HG03571 (cell line): ENCODE data around the gene GPAM.
"Not testable (repeated sequence)": the region's sequence is repeated elsewhere in the genome, so short reads cannot be mapped to it uniquely, and the experiment has no call there.

Experiments used
- ATAC-seq: cut with Tn5 transposase; IDR thresholded peaks from one replicate; pipeline ENCODE4 v1.9.1; 2021; ENCODE audit not compliant: unreplicated experiment

Gene GPAM

DNA sequence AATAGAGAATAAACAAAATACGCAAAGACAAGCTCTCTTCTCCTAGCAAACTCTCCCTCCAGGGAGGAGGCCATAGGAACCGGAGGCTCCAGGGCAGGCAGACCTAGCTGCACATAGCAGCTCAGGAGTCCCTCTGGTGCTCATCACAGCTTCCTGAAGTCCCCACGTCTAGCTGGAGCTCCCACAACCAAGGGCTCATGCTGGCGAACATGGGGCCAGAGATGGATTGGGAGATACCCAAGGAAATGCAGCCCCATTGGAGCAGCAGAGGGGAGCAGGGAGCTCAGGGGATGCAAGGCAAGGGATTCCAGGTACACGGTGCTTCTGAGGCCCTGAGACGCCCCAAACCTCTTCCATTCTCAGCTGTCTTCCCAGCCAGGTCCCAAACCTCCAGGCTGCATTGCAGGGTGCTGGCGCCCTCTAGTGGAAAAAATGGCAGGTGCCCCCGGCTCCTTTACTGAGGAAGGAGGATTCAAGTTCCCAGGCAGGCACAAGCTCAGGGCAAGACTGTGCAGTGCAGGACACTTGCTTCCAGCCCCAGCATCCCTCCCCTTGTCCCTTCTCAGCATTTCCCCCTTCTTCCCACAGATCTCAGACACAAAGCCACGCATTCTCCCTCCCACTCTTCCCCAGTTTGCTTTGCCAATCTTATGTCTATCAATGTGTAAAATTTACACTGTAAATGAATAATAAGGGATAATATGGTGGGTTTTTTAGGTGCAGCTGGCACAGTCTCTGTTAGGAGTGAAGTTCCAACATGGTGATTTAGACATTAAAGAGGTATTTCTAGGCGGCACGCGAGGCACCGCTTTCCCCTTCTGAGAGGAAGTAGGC, 46.2 kb downstream of the GPAM start:
- ATAC-seq, result peak; percentile 40

DNA sequence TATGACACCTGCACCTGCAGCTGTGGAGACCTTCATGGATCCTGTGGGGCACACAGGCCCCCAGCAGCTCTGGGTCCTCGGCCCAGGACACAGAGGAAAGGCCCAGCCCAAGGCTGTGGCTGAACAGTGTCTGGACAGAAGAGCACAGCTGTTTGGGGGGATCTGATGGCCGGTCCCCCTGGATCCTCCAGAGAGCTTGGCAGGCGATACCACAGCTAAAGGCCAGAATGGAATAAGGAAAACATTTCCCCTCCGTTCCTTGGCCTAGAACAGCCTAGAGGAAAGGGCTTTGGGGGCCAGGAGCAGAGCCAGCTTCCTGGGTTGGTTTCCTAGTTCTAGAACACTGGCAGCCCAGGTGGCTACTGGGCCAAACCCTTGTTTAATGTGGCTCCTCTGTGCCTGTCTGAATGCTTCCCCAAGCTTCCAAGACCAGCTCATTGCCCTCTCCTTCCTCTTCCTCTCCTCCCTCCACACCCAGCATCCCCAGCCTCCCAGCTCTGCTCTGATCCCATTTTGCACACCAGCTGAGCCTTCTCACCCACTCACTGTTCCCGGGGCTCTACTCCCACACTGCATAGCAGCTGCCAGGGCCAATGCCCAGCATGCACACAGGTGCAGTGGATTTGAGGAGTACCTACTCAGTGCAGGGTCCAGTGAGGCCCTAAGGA, 46.9 kb downstream of the GPAM start:
- no peak for ATAC-seq

DNA sequence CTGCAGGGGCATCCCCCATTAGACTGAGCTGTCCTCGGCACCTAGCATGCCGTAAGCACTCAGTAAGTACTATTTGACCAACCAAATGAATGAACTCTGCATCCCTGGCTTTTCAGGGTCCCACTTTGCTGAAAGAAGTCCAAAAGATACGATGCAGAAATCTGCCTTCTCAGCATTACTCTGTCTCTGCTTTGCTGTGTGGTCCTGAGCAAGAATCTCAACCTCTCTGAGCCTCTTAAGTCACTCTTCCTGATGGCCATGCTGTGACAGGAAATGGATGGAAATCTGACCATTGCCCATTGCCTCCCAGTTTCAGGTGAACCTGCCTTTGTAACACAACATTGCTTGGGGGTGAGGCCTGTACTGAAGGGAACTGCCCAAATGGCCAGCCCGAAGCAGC, 48.0 kb downstream of the GPAM start:
- ATAC-seq, result no peak

DNA sequence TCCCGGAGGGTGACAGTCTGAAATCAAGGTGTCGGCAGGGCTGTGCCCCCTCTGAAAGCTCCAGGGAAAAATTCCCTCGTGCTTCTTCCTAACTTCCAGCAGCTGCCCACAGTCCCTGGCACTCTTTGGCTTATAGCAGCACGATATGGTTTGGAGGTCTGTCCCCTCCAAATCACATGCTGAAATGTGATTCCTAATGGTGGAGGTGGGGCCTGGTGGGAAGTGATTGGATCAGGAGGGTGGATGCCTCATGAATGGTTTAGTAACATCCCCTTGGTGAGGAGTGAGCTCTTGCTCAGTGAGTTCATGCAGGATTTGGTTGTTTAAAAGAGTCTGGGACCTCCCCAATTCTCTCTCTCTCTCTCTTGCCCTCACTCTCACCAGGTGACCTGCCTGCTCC, 51.1 kb downstream of the GPAM start:
- no peak for ATAC-seq

DNA sequence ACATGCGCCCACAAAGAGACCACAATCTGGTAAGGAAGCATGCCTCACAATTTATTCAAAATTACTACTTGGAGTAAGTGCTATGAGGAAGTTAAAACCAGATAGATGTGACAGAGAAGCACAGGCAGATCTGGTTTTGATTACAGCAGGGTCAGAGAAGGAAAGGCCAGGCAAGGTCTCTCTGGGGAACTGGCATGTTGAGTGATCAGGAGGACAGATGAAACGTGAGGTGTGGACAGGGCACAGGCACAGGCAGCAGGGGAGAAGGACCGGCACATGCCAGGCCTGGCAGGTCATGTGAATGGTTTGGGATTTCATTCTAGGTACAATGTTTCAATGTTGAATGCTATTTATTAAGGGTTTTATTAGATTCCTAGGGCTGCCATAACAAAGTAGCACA, 51.6 kb downstream of the GPAM start:
- no peak for ATAC-seq

DNA sequence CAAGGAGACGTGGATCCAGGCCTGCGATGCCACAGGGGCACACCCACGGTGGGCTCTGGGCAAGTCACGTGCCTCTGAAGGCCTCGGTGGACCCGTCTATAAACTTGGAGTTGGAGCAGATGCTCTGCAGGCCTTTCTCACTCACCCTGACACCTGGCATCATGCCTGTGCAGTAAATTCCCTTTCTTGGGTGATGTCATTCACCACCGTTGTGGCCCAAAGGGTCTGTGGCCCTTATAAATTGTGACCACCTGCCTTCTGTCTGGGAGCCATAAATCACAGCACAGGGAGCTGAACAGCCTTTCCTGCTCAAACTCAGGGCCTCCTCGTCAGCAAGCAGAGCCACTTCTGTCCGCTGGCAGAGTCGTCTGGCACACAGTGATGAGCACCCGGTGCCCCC, 52.2 kb downstream of the GPAM start:
- ATAC-seq, result no peak

DNA sequence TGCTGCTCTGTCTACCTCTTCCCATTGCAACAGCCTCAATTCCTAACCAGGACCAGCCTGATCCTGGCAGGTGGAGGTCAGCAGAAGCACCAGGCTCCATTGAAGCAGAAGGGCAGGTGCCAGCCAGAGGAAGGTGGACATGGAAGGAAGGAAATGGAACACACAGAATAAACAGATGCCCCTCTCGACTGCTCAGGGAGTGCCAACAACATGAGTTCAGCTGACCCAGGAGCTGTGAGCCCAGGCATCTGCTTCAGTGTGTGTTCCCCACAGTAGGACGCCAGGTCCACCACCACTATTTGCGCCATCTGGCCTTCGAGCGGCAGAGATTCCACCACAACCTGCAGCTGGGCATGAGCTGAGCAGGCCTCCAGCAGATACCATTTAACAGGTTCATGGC, 56.7 kb downstream of the GPAM start:
- no peak for ATAC-seq

DNA sequence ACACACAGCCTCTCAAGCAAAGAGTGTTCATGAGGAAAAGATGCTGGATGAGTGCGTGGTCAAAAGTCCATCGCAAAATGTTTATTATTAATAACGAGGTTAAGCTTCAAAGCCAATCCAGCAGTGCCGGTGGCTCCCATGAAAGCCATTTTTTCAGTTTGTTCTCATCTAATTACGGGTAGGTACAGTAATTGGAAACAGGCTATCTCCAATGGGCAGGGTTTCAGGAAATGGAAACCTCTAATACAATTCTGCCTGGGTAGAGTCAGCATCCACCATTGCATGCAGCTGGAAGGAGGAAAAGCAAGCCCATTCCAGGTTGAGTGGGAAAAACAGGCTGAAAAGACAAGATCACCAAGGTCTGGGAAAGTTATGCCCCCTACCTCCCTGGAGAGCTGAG, 57.4 kb downstream of the GPAM start:
- no peak for ATAC-seq

DNA sequence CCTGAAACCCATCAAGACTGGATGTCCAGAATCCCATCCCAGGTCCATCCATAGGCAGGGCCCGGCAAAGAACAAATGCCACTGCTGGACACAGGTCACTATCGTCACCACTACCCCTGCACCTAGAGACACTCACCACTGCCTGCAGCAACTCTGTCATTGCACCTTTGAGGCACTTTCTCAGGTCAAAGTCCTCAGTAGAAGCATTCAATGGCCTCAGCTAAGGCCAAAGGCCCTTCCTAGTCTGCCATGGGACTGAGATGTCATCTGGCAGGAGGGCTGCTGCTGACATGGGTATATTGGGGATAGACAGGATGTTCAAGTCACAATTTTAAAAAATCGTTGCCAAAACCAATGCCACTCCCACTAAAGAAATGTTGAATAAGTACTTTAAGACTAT, 58.7 kb downstream of the GPAM start:
- ATAC-seq, result no peak

DNA sequence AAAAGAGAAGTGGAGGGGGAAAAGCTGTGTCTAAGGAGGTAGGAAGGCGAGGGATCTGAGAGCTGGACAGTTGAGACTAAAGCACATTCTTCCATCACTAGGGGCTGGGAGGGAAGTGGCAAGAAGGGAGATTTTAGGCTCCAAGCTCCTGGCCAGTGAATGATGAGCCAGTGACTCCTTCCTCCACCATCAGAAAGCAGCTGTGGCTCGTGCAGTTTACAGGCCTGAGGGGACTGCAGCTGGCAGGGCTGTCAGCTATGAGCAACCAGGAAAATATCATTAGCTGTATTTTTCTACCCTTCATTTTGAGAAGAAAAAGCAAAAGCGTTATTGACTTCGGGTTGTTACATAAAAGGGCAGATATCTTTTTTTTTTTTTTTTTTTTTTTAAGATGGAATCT, 60.7 kb downstream of the GPAM start:
- no peak for ATAC-seq

DNA sequence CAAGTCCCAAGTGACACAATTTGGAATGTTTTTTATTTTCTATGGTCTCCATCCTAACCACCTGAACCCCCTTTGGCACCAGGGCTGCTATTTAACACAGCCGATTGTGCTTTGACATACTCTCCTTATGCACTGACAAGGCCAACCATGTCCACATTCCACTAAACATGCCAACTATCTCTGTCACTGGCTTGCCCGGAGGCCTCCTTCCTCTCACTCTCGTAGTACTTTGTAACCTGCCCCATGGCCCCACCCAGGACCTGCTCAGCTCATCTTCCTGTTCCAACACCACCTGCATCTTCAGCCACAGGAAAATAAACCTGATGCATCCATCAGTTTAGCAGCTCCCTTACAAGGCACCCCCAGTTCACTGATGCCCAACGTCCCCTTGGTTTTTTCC, 63.1 kb downstream of the GPAM start:
- no peak for ATAC-seq

DNA sequence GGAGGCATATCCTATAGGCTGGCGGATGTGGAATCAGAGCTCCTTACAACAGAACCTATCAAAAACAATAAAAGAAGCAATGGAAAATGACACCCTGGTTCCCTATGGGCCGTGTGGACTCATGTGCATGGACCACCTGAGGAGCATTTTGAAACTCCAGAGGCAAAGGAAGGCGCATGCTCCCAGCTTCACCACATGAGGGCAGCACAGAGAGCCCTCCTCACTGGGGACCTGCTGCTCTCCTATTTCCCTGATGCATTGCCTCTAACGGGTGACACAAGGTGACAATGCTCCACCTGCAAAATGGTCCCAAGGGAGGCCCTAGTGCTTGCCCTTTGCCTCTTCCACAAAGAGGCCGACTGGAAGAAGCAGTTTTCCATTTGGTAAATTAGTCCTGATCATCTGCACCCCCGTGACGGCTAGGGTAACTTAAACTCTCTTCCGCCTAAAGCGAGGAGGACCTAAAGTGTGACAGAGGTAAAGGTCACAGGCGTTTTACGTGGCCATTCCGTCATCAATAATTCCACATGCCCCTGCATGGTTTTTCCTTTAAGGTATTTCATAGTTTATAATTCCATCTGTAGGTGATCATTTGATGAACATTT, 67.7 kb downstream of the GPAM start:
- peak; percentile 67 for ATAC-seq

DNA sequence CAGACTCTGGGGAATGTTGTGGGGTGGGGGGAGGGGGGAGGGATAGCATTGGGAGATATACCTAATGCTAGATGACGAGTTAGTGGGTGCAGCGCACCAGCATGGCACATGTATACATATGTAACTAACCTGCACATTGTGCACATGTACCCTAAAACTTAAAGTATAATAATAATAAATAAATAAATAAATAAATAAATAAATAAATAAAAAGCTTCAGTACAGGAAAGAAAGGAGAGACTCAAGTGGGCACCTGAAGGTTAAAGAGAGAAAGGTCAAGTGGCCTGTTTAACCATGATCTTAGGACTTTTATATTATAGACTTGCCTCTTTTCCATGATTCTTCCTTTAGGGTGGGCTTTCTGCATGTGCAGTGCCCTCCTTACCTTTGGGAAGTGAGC, 73.8 kb downstream of the GPAM start:
- ATAC-seq, result not testable (repeated sequence)
